GM21381 (cell line): ENCODE results near the gene TMEM8B.

Experiments used
- ATAC-seq: cut with Tn5 transposase; IDR thresholded peaks from one replicate; pipeline ENCODE4 v1.9.1; 2021; ENCODE audit warnings: mild to moderate bottlenecking, moderate library complexity; ENCODE audit not compliant: unreplicated experiment

The TMEM8B gene

GRCh38 chr9:35829084-35829763, at the start of gene TMEM8B:
Gene TMEM8B (plus strand): TSS chr9:35829228. CDS start chr9:35829448, 220 bp downstream.
- ATAC-seq = peak; percentile 77

- ATAC-seq = no peak
These were observed 48.0 kb upstream of the TMEM8B start for GRCh38 chr9:35781066-35781465.

DNA sequence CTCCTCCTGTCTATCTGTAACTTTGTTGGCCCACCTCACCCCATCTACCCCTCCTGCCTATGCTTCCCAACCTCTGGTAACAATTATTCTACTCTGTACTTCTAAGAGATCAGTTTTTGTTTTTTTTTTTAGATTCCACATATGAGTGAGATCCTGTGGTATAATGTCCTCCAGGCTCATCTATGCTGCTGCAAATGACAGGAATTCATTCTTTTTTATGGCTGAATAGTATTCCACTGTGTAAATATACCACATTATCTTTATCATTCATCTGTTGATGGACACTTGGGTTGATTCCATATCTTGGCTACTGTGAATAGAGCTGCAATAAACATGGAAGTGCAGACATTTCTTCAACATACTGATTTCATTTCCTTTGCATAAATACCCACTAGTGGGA, 45.6 kb upstream of the TMEM8B start:
- no peak for ATAC-seq

DNA sequence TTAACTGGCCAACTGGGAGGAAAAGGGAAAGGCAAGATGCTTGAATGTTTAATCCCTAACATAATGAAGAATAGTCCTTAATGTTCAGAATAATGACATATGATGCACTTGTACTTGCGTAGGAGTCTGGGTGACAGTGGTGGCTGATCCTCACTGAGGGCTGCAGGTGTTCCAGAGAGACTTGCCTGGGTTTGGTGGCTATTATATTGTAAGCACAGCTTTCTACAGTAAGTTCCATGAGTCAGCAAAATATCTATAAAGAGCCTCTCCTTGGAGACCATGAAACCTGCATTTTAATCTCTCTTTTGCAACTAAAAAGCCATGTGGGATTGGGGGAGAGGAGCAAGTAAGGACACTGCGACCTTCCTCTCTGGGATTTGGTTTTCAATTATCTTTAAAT, 39.5 kb upstream of the TMEM8B start:
- ATAC-seq = no peak

DNA sequence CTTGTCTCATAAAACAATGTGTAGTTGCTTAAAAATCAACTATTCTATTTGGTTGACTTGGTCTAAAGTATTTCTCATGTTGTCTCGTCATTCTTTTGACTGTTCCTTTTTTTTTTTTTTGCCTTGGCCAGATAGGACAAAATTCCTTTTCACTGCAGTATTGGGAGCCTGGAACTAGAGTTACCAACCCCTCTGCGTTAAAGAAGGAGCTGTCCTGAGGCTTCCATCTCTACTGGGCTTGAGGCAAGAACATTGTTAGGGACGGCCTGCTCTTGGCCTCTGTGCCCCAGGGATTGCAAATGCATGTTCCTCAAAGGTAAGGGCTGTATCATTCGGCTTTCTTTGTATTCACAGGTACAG, 39.0 kb upstream of the TMEM8B start:
- ATAC-seq = no peak

DNA sequence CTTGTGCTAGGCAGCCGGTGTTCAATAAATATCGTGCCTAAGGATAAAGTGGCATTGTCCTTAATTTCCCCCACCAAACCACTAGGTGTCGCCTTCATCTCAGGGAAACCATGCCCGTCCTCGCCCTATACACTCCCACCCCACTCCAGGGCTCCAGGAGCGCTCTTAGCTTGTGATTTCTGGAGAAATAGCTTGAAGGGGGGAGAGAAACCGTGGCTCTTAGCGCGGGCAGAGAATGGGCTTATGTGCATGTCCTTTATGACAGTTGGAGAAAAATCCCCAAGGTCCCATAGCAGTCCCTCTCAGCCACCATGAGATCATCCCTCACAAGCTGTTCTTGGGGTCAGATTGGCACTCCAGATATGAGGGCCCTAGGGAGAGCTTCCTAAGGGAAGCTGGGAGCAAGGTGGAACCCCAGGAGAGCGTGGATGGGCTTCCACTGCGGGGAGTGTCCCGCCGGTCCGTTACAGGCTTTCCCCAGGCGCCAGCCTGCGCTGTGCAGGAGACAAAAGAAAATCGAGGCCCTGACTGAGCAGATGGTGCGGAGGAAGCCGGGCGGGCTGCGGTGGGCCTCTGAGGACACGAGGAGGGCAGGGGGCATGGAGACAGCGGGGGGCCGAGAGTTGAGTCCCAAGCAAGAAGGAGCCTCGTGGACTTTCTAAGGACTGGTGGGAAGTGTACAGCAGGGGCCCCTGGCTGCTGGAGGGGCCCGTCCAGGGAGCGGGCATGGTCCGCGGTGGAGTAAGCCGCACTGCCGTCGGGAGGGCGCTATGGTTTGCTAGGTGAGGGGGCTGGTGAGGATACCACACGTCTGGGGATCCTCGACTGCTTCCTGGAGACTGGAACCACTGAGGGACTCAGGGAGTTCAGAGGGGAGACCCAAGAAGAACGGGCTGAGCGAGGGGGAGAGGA, 38.4 kb upstream of the TMEM8B start:
- no peak for ATAC-seq

- ATAC-seq = no peak
These were observed 37.6 kb upstream of the TMEM8B start, which contains the start of gene NPR2 for GRCh38 chr9:35791297-35791921. Gene NPR2 (plus strand): TSS chr9:35791591. CDS start chr9:35792409, 818 bp downstream.

- ATAC-seq = no peak
These were observed 36.8 kb upstream of the TMEM8B start for GRCh38 chr9:35792024-35792813.

- no peak for ATAC-seq
These were observed 36.2 kb upstream of the TMEM8B start for GRCh38 chr9:35792826-35793225.

DNA sequence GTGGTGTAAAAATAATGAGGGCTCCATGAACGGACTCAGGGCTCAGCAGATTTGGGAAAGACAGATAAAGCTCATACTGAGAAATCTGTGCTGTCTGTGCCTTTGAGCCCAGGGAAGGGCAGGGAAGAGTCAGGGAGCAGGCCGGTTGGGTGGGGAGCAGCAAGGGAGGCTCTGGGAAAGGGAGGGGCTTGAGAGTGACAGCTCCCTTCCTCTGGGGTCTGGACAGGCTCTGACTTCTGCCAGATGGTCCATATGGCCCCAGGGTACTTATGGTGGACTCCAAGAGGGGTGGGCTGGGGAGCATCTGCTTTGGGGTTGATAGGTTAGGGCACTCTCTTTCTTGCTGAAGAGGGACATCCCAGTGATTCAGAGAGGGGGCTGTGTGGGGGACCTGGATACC, 35.6 kb upstream of the TMEM8B start:
- no peak for ATAC-seq

DNA sequence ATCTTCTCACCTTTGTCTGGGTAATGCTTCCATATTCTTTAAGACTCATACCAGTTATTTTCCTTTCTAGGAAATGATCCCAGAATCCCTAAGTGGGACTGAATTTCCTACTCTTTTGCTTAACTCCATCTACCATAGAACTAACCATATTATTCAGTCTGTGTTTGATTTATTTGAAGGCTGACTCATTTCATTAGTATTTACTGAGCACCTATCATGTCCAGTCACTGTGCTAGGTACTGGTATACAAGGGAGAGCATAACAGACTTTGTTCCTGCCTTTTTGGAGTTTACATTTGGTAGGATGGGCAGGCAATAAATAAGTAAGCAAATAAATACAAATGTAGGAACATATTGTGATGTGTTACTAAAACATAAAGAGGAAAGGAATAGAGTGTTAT, 33.3 kb upstream of the TMEM8B start:
- no peak for ATAC-seq

DNA sequence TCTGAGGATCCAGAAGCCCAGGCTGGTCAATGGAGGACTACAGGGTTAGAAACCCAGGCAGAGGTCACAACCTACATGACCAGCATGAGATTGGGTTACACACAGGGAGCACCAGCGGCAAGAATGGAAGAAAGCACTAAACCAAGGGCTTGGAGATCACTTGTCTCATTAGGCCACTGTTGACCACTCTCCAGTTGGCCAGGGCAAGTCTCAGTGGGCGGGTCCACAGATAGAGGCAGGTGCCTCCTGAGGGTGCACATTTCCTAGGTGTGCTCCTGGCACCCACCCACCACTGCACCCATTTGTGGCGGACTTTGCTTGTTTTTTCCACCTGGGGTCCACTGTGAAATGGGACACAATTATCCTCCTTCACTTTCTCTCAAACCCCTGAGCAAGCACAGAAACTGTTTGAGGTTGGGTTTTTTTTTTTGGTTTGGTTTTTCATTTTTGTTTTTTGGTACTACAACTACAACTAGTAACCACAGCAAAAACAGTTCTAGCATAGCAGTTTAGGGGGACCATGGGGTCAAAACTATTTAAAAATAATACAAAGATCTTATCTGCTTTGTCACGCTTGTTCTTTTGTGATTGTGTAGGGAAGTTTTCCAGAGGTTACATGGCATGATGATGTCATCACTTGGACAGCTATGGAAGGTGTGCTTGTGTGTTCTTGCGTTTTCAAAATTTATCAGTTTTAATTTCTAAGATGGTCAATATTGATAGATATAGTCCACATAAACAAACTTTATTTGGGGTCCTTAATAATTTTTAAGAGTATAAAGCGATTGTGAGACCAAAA, 31.5 kb upstream of the TMEM8B start:
- ATAC-seq = peak; percentile 51

DNA sequence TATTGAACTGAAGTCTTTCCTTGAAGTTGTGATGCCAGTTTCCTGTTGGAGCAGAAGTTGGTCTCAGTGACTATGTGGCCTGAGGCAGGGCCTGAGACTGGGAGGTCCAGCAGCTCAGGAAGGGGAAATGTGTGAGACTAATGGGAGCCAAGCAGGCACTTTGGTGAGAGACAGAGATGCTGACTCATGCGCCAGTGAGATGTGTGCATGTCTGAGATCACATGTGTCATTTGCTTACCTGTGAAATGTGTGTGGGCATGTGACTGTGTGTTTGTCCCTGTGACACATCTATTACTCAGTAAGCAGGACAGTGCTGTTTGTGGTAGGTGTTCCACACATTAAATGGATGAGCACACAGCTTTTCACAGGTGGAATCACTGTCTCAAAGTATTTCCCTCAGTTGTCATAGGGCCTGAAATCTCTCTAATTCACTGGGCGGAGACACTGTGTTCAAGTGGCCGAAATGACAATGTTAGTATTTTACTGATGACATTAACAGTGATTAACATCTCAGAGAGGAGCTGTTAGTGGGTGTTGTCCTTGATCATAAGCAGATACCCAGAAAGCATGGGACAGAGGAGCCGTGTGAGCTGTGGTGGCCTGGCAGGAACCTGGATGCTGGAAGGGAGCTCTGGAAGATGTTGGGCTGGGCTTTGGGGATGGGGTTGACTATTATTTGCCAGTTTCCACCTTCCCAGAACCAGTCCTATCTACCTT, 30.2 kb upstream of the TMEM8B start:
- ATAC-seq = no peak

DNA sequence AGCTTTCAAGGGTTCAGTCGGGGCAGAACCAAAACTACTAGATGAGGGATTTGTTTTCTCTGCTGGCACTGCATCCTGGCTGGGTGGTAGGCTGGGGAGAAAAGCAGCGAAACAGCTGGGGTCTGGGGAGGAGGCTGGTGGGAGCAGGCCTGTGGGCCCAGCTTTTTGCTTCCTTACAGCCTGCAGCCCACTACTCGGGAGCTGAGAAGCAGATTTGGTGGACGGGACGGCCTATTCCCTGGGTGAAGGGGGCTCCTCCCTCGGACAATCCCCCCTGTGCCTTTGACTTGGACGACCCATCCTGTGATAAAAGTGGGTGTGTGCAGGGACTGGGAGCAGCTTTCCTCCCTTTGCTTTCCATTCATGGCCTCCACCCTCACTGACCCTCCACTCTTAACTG, 28.5 kb upstream of the TMEM8B start:
- ATAC-seq = no peak

GRCh38 chr9:35801328-35802128, 27.5 kb upstream of the TMEM8B start:
- no peak for ATAC-seq

DNA sequence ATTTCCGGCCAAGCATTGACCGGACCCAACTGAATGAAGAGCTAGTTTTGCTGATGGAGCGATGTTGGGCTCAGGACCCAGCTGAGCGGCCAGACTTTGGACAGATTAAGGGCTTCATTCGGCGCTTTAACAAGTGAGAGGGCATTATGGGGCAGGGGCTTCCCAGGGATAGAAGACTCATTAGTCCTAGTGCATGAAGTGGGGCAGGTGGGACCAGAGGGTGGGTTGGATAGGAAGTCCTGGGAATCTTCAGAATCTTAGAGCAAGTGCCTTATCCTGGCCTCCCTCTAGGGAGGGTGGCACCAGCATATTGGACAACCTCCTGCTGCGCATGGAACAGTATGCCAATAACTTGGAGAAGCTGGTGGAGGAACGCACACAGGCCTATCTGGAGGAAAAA, 22.9 kb upstream of the TMEM8B start:
- ATAC-seq = no peak

GRCh38 chr9:35808433-35808832, 20.6 kb upstream of the TMEM8B start:
- no peak for ATAC-seq

DNA sequence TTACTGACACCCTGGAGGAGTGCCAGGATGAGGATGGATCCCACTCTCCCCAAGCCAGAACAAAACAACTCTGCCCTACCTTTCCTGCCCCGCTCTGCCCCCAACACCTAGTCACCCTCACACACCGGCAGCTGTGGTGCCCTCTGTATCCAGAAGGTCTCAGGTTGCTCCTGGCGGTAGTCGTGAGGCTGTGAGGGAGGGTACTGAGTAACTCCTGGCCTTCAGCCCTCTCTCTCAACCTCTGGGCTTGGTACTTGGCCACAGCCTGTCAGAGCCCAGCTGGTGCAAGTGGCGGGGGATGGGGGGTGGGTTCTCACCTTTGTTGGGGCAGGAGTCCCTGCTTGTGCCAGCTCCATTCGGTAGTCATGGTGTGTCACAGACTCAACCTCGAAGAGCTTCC, 18.9 kb upstream of the TMEM8B start:
- no peak for ATAC-seq
